IPS DF 6.9 (cell line): Measurements from ENCODE around the gene MIER3.
"Not testable (repeated sequence)": the region's sequence is repeated elsewhere in the genome, so short reads cannot be mapped to it uniquely, and the experiment has no call there.

Experiments used
- DNase-seq: peaks from one replicate; pipeline ENCODE4 v3.0.0-alpha.2; 2013; ENCODE audit warnings: low read depth, low spot score
- H3K27ac ChIP-seq: one replicate; pipeline ENCODE4 v1.5.1; 2013; ENCODE audit warnings: low read length, control low read depth
- H3K27me3 ChIP-seq: 2 replicates; pipeline ENCODE4 v1.6.1; 2013; ENCODE audit warnings: mild to moderate bottlenecking, low read length; ENCODE audit not compliant: control insufficient read depth, insufficient read depth
- H3K36me3 ChIP-seq: 2 replicates; pipeline ENCODE4 v1.6.1; 2013; ENCODE audit warnings: low read length; ENCODE audit not compliant: control insufficient read depth, insufficient read depth
- H3K4me1 ChIP-seq: 2 replicates; pipeline ENCODE4 v1.6.1; 2013; ENCODE audit warnings: low read length; ENCODE audit not compliant: control insufficient read depth, insufficient read depth
- H3K4me3 ChIP-seq: 2 replicates; pipeline ENCODE4 v1.5.1; 2013; ENCODE audit warnings: mild to moderate bottlenecking, low read length
- H3K9me3 ChIP-seq: 2 replicates; pipeline ENCODE4 v1.6.1; 2013; ENCODE audit warnings: low read length, inconsistent platforms; ENCODE audit not compliant: control insufficient read depth, insufficient read depth
- WGBS: extraction: QIAGEN DNeasy Blood & Tissue Kit; methylation state at CpG from one replicate; pipeline ENCODE4 v1.1.7; 2013; ENCODE audit warnings: mixed read lengths, missing lambda C conversion rate; ENCODE audit not compliant: insufficient read length, insufficient coverage; 5-methylcytosine and 5-hydroxymethylcytosine counted together

The MIER3 gene

DNA sequence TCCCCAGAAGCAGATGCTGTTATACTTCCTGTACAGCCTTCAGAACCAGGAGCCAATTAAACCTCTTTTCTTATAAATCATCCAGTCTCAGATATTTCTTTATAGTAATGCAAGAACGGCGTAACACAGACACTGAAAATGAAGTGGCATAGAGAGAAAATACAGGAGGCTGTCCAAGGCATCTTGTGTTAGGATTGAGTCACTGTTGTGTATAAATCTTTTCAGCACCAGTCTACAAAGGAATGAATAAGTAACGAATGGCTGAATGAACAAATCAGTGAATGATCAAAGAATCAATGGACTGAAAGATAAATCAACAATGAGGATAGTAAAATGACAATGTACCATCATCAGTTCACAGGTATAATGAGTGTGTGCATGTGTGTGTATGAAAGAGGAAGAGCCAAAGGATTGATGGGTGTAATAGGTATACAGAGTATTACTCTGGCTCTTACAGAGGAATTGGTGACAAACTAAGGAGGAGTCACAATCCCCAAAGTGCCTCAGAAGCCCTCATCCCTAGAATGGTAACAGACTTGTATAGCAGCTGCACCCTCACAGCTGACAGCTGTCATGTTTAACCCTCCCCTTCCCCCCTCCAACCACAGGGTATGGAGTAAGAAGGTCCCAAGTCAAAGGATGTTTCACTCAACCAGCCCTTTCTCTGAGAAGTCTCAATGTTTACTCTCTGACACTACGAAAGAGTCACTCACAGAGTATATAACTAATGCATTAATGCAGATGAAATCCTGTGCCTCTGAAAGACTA lies 29.8 kb upstream of the MIER3 start:
- no CpG with 5 or more reads among the region's 4 CpGs for WGBS
- H3K9me3 ChIP-seq, result no peaks in the 10 kb centered on the region
- H3K4me3 ChIP-seq, result no peak overlapping the region
- no peaks in the 10 kb centered on the region for H3K27me3 ChIP-seq
- no peaks in the 10 kb centered on the region for H3K4me1 ChIP-seq
- H3K27ac ChIP-seq, result no peak overlapping the region
- no peaks in the 10 kb centered on the region for H3K36me3 ChIP-seq
- DNase-seq, result no peak

DNA sequence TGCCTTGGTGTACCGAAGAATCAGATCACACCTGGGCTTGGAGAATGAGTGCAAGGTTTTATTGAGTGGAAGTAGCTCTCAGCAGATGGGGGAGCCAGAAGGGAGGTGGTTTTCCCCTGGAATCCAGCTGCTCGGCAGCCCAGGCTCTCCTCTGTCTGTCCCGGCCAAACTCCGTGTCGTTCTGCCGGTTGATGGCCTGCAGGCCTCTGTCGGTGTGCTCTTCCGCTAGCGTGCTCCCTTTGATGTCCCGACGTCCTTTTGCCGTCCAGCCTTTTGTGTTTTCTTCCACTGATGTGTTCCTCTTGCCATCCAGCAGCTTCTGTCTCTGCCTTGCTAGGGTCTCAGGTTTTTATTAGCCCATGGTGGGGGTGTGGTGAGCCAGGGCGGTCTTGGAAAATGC lies 28.0 kb upstream of the MIER3 start:
- H3K4me3 ChIP-seq, result no peak overlapping the region
- WGBS, result no CpG with 5 or more reads among the region's 13 CpGs
- H3K9me3 ChIP-seq, result no peaks in the 10 kb centered on the region
- no peaks in the 10 kb centered on the region for H3K27me3 ChIP-seq
- H3K27ac ChIP-seq, result no peak overlapping the region
- no peaks in the 10 kb centered on the region for H3K4me1 ChIP-seq
- no peaks in the 10 kb centered on the region for H3K36me3 ChIP-seq
- no peak for DNase-seq

DNA sequence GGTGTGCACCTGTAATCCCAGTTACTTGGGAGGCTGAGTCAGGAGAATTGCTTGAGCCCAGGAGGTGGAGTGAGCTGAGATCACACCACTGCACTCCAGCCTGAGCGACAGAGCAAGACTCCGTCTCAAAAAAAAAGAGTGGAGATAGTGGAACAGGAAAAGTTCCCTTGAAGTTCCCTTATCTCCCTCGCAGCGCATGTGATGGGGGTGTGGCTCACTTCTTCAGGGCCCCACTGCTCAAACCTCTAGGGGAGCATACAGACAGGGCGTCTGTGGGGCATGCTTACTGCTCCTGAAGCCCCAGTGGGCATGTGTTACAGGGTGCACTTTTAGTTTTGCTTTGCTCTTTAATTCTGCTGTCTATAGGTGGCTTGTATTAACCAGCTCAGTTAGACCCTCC lies 27.6 kb upstream of the MIER3 start:
- not testable (repeated sequence) for H3K9me3 ChIP-seq, H3K36me3 ChIP-seq, H3K4me3 ChIP-seq, H3K4me1 ChIP-seq, H3K27me3 ChIP-seq, H3K27ac ChIP-seq, DNase-seq
- WGBS, result no CpG with 5 or more reads among the region's 5 CpGs

DNA sequence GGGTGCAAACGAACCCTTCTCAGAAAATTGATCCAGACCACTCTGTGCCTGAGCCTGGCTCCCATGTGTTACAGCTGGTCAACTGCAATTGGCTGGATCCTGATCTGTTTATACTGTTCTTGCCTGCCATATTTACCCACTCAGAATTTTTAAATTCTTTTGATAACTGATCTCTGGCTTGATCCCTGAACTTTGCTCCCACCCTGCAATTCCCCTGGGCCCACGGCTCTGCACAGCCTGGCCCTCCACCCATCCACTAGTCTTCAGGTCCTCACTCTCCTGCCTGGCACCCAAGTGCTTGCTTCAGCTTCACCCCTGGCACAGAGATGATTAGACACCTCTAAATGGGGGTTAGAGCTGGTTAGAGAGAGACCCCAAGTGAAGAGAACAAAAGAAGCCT lies 25.9 kb upstream of the MIER3 start:
- no peaks in the 10 kb centered on the region for H3K4me1 ChIP-seq
- no CpG with 5 or more reads among the region's 2 CpGs for WGBS
- no peak overlapping the region for H3K27ac ChIP-seq
- no peaks in the 10 kb centered on the region for H3K36me3 ChIP-seq
- H3K27me3 ChIP-seq, result no peaks in the 10 kb centered on the region
- no peak overlapping the region for H3K4me3 ChIP-seq
- no peak for DNase-seq
- H3K9me3 ChIP-seq, result no peaks in the 10 kb centered on the region

- no peaks in the 10 kb centered on the region for H3K4me1 ChIP-seq
- no peak overlapping the region for H3K4me3 ChIP-seq
- no peak overlapping the region for H3K27ac ChIP-seq
- DNase-seq, result no peak
- no CpG with 5 or more reads among the region's 3 CpGs for WGBS
- H3K36me3 ChIP-seq, result no peaks in the 10 kb centered on the region
- no peaks in the 10 kb centered on the region for H3K9me3 ChIP-seq
- no peaks in the 10 kb centered on the region for H3K27me3 ChIP-seq
These were observed 25.1 kb upstream of the MIER3 start for GRCh38 chr5:56977021-56977420.

DNA sequence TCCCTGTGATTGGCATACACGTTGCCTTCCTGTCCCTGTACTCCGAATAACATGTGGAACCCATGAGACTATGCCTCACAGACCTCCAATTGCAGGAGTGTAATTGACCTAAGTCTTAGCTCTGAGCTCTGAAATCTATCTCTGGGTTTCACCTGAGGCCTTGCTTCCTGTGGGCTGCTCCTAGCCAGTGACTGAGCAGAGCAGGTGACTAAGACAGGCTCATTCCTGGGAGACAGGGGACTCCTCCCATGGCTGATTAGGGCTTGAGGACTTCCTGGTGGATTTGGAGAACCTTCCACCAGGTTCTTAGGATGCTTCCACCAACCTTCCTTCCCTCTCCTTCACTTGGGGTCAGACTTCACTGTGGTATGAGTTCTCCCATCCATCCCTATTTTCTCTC lies 22.3 kb upstream of the MIER3 start:
- no peak for DNase-seq
- Histone ChIP-seq H3K4me3 (no peak overlapping the region), H3K27me3 (no peaks in the 10 kb centered on the region), H3K9me3 (no peaks in the 10 kb centered on the region), H3K4me1 (no peaks in the 10 kb centered on the region), H3K36me3 (no peaks in the 10 kb centered on the region), H3K27ac (no peak overlapping the region)
- WGBS, result no CpG with 5 or more reads among the region's 2 CpGs

GRCh38 chr5:56973473-56973872 lies 21.6 kb upstream of the MIER3 start:
- H3K36me3 ChIP-seq, result no peaks in the 10 kb centered on the region
- H3K9me3 ChIP-seq, result no peaks in the 10 kb centered on the region
- H3K4me3 ChIP-seq, result no peak overlapping the region
- H3K27ac ChIP-seq, result no peak overlapping the region
- no peaks in the 10 kb centered on the region for H3K27me3 ChIP-seq
- DNase-seq, result no peak
- no peaks in the 10 kb centered on the region for H3K4me1 ChIP-seq
- WGBS, result no CpG with 5 or more reads among the region's 6 CpGs

DNA sequence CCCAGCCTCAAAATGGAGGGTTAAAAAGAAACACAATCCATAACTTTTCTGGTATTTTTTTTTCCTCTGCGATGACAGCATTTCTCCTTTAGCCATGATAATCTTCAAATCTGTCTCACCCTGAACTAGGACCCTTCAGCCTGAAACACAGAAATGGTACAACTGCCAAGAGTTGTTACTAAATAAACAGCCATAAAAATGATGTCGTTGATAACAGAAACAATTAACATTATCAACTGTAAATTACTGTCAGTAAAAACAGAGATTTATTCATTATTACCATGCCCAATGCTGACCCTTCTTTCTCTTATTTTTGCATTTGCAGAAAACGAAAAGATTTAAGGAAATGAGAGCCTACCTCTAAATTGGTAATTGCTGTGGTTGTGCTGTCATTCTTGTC lies 19.4 kb upstream of the MIER3 start:
- Histone ChIP-seq H3K9me3 (no peaks in the 10 kb centered on the region), H3K27me3 (no peaks in the 10 kb centered on the region), H3K4me1 (no peaks in the 10 kb centered on the region), H3K4me3 (no peak overlapping the region), H3K27ac (no peak overlapping the region), H3K36me3 (no peaks in the 10 kb centered on the region)
- no peak for DNase-seq
- no CpG with 5 or more reads among the region's 3 CpGs for WGBS

DNA sequence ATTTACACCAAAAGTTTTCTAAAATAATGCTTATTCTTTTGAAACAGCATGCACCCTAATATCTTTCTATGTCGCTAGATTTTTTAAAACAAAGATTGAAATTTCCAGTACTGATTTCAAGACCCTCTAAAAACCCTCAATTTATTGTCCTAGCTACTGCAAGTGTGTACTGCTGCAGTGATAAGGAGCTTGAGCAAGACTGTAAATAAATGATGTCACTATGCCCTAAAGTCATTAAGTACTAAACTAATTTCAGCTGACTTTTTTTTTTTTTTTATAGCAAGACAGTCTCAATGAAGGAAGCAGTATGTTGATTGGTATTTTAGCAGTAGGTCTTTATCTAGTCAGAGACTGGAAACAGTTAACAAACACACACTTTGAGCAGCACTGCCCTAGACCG lies 12.2 kb upstream of the MIER3 start:
- Histone ChIP-seq H3K36me3 (no peaks in the 10 kb centered on the region), H3K4me3 (no peak overlapping the region), H3K27ac (no peak overlapping the region), H3K9me3 (no peaks in the 10 kb centered on the region), H3K27me3 (no peaks in the 10 kb centered on the region), H3K4me1 (no peaks in the 10 kb centered on the region)
- DNase-seq, result no peak
- WGBS, result no CpG with 5 or more reads among the region's 2 CpGs

DNA sequence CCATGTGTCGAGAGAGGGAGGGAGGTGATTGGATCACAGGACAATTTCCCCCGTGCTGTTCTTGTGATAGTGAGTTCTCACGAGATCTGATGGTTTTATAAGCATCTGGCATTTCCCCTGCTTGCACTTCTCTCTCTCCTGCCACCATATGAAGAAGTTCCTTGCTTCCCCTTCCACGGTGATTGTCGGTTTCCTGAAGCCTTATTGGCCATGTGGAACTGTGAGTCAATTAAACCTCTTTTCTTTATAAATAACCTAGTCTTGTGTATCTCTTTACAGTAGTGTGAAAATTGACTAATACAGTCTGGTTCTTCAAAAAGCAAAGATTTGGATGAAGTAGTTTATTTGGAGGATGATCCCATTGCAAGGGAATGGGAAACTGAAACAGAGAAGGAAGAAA lies 11.3 kb upstream of the MIER3 start:
- Histone ChIP-seq H3K27me3 (no peaks in the 10 kb centered on the region), H3K27ac (no peak overlapping the region), H3K4me1 (no peaks in the 10 kb centered on the region), H3K9me3 (no peaks in the 10 kb centered on the region), H3K36me3 (no peaks in the 10 kb centered on the region), H3K4me3 (no peak overlapping the region)
- no peak for DNase-seq
- WGBS, result no CpG with 5 or more reads among the region's 5 CpGs

DNA sequence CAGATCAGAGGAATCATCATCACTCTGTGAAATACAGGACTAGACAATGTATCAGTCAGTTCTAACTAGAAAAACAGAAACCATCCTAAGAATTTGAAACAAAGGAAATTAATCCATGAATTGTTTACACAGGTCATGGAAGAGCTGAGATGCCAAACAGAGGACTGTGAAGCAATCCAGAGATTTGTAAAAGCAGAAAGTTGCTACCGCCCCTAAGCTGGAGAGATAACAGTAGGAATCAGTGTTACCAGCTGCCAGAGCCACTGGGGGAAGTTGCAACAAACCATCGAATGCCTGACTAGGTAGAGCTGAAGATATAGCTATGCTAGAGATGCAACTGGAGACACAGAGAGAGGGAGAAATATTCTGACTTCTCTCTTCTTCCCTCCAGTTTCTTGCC lies 10.4 kb upstream of the MIER3 start:
- H3K4me1 ChIP-seq, result no peaks in the 10 kb centered on the region
- H3K9me3 ChIP-seq, result no peaks in the 10 kb centered on the region
- no peak for DNase-seq
- H3K36me3 ChIP-seq, result no peaks in the 10 kb centered on the region
- WGBS, result no CpG with 5 or more reads among the region's 2 CpGs
- no peak overlapping the region for H3K27ac ChIP-seq
- H3K27me3 ChIP-seq, result no peaks in the 10 kb centered on the region
- no peak overlapping the region for H3K4me3 ChIP-seq
